GM21576 (cell line): Measurements from ENCODE around the gene C19orf18.

Experiments
- ATAC-seq: cut with Tn5 transposase; IDR thresholded peaks from one replicate; pipeline ENCODE4 v1.9.1; 2021; ENCODE audit warnings: mild to moderate bottlenecking, moderate library complexity; ENCODE audit not compliant: unreplicated experiment

Gene C19orf18

DNA sequence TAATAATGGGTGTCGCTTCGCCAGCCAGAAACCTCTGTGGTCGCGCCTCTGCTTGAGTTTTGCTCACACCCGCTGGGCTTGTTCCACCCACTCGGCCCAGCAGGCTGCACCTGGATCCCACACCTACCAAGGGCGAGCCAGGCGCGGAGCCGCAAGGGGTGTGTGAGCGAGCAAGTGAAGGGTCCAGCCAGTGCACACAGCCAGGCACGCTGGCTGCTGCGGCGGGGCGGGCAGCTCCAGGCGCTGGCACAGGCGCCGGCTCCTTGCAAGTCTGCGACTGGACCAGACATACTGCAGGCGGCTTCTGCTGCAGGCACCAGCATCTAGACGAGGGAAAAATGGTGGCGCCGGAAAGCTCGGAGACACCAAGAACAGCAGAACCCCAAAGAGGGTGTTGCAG, 25.0 kb downstream of the C19orf18 start:
- no peak for ATAC-seq

DNA sequence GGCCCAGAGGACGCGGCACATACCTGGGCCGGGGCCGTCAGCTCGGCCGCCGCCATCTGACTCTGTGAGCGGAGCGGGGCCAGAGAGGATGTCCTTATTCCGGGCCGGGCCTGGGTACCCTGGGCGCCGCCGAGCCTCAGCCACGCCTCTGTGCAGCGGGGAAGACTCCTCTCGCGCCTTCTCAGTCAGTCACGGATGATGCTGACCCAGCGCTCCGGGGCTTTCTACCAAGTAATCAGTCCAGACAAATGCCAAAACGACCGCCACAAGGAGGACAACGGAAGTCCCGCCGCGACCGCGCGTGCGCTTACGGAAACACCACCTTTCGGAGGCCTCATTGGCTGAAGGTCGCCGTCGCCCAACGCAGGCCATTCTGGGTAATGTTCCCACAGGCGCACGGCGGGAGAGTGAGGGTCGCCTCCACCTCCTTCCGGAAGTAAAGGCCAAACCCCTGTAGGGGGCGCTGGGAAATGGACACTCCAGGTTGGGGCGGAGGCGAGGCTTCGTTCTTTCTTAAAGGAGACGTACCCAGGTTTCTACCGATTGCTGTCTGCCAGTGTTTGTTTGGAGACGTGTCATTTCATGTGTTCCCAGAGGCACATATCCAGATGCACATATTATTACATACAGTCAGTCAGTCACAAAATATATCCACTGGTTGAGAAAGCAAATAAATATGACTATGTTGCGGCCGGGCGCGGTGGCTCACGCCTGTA, 26.8 kb downstream of the C19orf18 start, which contains the start of gene ZNF256:
TSS of gene ZNF256 (minus strand) at position 288 of the 716 bp plus-strand sequence. CDS start at position 56, 232 bp downstream.
- peak; percentile 83 for ATAC-seq

DNA sequence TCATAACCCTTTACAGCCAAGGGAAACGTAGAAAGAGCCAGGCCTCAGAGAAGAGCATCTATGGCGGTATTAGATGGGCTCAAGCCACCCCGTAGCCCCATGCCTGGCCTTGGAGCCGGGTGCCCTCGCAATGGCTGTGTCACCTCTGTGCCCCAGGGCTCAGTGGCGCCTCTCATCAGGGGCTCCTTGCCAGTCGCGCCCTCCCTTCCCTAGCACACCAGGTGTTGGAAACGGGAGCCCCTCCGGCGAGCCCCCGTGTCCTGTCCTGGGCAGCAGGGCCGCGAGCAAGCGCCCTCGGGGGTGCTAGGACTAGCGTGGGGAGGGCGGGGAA, 27.3 kb downstream of the C19orf18 start:
- peak; percentile 12 for ATAC-seq

DNA sequence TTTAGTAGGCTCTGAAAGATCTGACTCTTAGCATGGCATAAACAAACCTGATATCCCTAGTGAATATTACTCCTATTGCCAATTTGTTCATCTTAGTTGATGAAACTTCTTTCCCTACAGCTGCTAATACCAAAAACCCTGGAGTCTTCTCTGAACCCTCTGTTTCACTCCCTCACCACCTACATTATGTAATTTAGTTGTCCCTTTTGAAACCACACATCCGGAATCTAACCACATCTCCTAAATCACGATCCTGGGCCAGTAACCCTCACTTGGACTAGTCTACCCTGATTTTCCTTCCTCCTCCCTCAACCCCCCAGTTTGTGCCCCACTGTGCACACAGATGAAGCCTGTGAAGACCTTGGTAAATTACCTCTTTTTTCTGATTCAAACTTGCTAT, 28.0 kb downstream of the C19orf18 start:
- no peak for ATAC-seq

DNA sequence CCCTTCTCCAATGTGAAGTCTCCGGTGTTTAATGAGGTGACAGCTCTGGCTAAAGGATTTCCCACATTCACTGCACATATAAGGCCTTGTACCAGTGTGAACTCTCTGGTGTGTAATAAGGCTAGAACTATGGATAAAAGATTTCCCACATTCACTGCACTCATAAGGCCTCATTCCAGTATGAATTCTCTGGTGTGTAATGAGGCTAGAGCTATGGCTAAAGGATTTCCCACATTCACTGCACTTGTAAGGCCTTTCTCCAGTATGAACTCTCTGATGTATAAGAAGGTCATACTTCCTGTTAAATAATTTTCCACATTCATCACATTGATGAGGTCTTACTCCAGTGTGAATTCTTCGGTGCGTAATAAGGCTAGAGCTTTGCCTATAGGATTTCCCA, 32.7 kb downstream of the C19orf18 start:
- no peak for ATAC-seq

DNA sequence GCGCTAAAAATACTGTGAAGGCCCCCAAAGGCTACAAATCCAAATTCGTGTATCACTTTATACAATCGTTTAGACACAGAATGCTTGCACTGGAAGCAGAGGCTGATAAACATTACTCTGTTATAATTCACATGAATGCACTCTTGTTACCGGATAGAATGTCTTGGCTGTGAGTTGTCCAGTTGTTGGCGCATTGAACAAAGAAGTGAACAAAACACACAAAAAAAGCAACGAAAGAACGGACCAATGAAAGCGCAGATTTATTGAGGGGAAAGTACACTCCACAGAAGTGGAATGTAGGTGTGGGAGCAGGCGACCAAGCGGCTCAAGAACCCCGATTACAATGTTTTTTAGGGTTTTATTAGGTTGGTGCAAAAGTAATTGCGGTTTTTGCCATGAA, 38.6 kb downstream of the C19orf18 start:
- ATAC-seq, result no peak

DNA sequence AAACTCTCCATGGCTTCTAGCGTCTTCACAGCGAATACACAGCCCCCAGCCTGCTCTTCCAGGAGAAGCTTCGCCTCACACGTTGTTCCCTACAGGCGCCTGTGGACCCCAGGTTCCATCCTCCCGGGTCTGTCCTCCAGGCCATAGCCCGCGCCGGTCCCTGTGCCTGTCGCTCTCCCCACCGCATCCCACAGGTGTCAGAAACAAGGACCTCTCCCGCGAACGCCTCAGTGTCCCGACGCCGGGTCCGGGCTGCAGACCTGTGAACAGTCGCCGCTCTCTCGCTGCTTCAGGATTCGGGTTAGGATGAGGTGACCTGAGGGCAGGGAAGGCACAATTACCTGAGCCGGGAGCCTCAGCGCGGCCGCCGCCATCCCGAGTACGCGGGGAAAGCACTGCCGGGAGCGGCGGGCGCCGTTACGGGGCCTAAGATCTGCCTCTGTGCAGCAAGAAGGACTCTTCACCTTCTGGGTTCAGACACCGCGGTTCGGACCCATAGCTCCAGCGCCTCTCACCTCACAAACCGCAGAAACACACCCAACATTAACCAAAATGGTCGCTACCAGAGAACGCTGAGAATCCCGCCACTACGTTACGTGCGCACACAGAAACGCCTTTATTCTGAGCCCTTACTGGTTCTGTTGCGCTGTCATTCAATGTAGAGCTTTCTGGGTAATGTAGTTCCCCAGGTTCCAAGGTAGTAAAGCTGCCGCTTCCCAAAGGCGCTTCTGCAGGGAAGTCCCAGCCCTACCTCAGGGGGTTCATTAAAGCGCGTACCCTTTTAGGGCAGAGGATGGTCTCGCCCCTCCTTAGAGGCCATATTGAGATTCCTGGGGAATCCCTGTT, 39.3 kb downstream of the C19orf18 start, which contains the start of gene ZNF418:
TSS of gene ZNF418 (minus strand) at position 583 of the 846 bp plus-strand sequence. CDS start 1,580 bp downstream, outside the sequence.
- ATAC-seq, result peak; percentile 86

DNA sequence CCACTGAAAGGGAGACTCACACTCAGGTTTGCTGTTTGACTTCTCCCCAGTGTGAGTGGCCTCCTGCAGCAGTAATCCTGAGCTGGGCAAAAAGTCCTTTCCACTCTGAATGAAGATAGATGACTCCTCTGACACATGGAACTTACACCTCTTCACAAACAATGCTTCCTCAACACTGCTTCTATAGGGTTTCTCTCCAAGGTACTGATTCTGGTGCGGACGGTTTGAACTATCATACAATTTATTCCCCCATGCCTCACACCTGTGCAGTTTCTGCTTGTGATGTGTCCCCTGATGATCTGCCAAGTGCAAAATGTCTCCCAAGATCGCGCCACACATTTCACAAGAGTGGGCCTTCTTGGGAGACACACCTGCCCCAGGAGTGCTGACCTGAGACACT, 46.7 kb downstream of the C19orf18 start:
- no peak for ATAC-seq

DNA sequence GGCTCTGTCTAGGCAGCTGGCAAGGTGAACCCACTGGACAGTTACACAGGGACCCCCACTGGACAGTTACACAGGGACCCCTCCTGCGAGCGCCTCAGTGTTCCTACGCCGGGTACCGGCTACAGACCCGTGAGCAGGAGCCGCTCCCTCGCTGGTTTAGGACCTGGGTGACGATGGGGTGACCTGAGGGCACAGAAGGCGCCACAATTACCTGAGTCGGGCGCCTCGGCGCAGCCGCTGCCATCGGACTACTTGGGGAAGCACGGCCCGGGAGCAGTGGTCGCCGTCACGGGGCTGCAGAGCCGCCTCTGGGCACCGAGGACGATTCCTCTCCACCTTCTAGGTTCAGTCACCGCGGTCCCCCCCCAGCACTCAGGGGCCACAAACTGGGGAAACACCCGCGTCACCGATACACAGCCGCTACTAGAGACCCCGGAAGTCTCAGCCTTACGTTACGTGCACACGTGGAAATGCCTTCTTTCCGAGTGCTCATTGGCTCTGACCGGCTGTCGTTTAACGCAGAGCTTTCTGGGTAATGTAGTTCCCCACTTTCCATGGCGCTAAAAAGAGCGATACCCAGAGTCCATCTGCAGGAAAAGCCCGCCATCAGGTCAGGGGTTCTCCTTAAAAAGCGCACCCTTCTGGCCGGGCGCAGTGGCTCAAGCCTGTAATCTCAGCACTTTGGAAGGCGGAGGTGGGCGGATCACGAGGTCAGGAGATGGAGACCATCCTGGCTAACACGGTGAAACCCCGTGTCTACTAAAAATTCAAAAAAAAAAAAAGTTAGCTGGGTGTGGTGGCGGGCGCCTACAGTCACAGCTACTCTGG, 58.0 kb downstream of the C19orf18 start, which contains the start of gene ZNF417:
TSS of gene ZNF417 (minus strand) at position 425 of the 828 bp plus-strand sequence. CDS start at position 244, 181 bp downstream.
- ATAC-seq, result peak; percentile 93

DNA sequence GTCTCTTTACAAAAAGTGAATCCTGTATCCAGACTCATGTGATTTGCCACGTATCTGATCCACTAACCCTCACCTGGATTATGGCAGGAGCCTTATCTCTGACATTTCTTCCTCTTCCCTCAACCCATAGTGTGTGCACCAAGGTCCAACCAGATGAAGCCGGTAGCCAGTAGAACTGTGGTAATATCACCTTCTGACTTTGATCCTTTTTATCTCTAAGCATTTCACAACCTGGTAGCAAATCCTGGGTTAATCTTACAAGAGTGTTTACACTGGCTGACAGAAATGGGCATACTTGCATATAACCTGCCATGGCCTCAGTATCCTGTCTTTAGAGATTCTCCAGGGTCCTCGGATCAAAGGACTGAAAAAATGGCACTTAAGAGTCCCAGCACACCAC, 59.8 kb downstream of the C19orf18 start:
- no peak for ATAC-seq
